ENCODE results near the gene NUP210. TPM values are rescaled to one million over a fixed set of nuclear protein-coding genes. Genes with fewer than 3 reads are reported as not detected.

Gene NUP210
- total and polyA plus RNA-seq, 7 experiments from 2014 or later = 52.6 to 164 (median 138) TPM

DNA sequence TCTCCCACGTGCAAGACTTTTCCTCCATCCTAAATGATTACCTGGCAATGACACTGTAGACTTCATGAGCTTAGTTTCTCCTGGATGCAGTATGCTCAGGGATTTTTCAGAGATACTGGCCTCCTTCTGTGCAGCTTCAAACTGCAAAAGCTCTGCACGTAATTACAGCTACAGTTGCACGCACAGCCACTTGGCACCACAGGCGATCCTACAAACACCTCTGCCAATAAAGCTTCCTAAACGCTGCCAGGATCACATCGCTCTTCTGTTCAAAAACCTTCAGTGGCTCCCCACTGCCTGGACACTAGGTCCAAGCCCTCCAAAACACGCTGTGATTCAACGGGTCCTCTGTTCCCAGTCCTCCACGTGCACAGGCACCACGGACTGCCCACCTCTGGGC lies 49.5 kb downstream of the NUP210 start:
- Mint-ChIP-seq H3K27ac (peak overlapping the region in 3 of 9 donors; percentile 1 to 68 (median 60)), H3K27me3 (no peaks in the 10 kb centered on the region), H3K36me3 (peaks cover 6 to 47% (median 25%) of the 10 kb centered on the region in 5 donors), H3K4me3 (no peak overlapping the region), H3K9me3 (no peaks in the 10 kb centered on the region), H3K4me1 (peaks cover 0 to 8% (median 0%) of the 10 kb centered on the region in 7 donors)
- no peak for ATAC-seq
- ChIA-PET POLR2A (interaction anchor here (0.7 kb wide), 1 partner anchor 101 kb away, joined by 3 read pairs; no protein-coding TSS in a partner anchor), CTCF (interaction anchor here (0.6 to 1.2 kb wide), 3 partner anchors 24 to 1051 kb away, joined by 3 to 4 read pairs (median 3); no protein-coding TSS in a partner anchor)
- Histone ChIP-seq H3K9me3 (ENCODE audit: control insufficient read depth in 2 of 3, low read length in 3 of 3) (no peaks in the 10 kb centered on the region), H3K27me3 (ENCODE audit: control insufficient read depth in 2 of 2, insufficient read depth in 2 of 2, low read length in 2 of 2) (no peaks in the 10 kb centered on the region), H3K4me3 (ENCODE audit: low read length) (no peak overlapping the region), H3K36me3 (ENCODE audit: control insufficient read depth in 2 of 3, insufficient read depth in 3 of 3, low read length in 3 of 3) (peaks cover 20 to 86% (median 29%) of the 10 kb centered on the region in 3 experiments), H3K27ac (ENCODE audit: low read depth, low read length) (no peak overlapping the region), H3K4me1 (ENCODE audit: control insufficient read depth in 2 of 2, insufficient read depth in 2 of 2, low read length in 2 of 2) (no peaks in the 10 kb centered on the region)
- intact Hi-C loops (cut with micrococcal nuclease) = no loop called here
- DNase-seq = no peak

DNA sequence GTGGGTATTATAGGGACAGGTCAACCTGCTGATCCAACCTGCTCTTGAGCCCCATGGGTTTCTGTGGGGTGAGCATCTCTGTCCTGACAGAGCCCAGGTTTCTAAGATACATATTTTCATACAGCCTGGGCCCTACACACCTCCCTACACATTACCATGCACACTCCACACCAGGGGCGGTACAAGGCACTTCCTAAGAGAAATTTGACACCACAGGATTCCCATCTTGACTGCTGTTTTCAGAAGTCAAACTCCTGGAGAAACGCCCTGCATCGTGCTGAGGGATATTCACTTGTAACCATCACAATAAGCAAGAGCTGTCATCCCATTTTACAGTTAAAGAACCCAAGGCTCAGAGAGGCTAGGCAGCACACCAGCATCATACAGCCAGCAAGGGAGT lies 50.1 kb downstream of the NUP210 start:
- Histone ChIP-seq H3K9me3 (ENCODE audit: control insufficient read depth in 2 of 3, low read length in 3 of 3) (no peaks in the 10 kb centered on the region), H3K4me3 (ENCODE audit: low read length) (no peak overlapping the region), H3K27ac (ENCODE audit: low read depth, low read length) (no peak overlapping the region), H3K27me3 (ENCODE audit: control insufficient read depth in 2 of 2, insufficient read depth in 2 of 2, low read length in 2 of 2) (no peaks in the 10 kb centered on the region), H3K36me3 (ENCODE audit: control insufficient read depth in 2 of 3, insufficient read depth in 3 of 3, low read length in 3 of 3) (peaks cover 18 to 86% (median 29%) of the 10 kb centered on the region in 3 experiments), H3K4me1 (ENCODE audit: control insufficient read depth in 2 of 2, insufficient read depth in 2 of 2, low read length in 2 of 2) (no peaks in the 10 kb centered on the region)
- Mint-ChIP-seq H3K36me3 (peaks cover 8 to 46% (median 21%) of the 10 kb centered on the region in 5 donors), H3K4me1 (peaks cover 0 to 8% (median 0%) of the 10 kb centered on the region in 7 donors), H3K27me3 (no peaks in the 10 kb centered on the region), H3K4me3 (no peak overlapping the region), H3K27ac (peak overlapping the region in 3 of 9 donors; percentile 12 to 42 (median 29)), H3K9me3 (no peaks in the 10 kb centered on the region)
- ChIA-PET POLR2A (no interaction called here), CTCF (interaction anchor here (0.6 to 1.2 kb wide), 3 partner anchors 24 to 1051 kb away, joined by 3 to 4 read pairs (median 3); no protein-coding TSS in a partner anchor)
- DNase-seq = no peak
- ATAC-seq = no peak
- intact Hi-C loops (cut with micrococcal nuclease) = no loop called here

DNA sequence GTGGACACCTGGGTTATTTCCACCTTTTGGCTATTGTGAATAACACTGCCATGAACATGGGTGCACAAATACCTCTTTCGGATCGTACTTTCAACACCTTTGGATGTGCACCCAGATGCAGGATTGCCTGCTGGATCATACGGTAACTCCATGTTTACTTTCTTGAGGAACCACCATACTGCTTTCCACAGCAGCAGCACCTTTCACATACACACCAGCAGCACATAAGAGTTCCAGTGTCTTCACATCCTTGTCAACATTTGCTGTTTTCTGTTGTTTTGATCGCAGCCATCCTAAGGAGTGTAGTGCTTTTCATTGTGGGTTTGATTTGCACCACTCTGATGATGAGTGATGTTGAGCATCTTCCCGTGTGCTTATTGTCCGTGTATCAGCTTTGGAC lies 51.3 kb downstream of the NUP210 start:
- Histone ChIP-seq H3K4me1 (ENCODE audit: control insufficient read depth in 2 of 2, insufficient read depth in 2 of 2, low read length in 2 of 2) (no peaks in the 10 kb centered on the region), H3K36me3 (ENCODE audit: control insufficient read depth in 2 of 3, insufficient read depth in 3 of 3, low read length in 3 of 3) (peaks cover 10 to 87% (median 30%) of the 10 kb centered on the region in 3 experiments), H3K27me3 (ENCODE audit: control insufficient read depth in 2 of 2, insufficient read depth in 2 of 2, low read length in 2 of 2) (no peaks in the 10 kb centered on the region), H3K9me3 (ENCODE audit: control insufficient read depth in 2 of 3, low read length in 3 of 3) (no peaks in the 10 kb centered on the region), H3K4me3 (ENCODE audit: low read length) (no peak overlapping the region), H3K27ac (ENCODE audit: low read depth, low read length) (no peak overlapping the region)
- ChIA-PET CTCF (no interaction called here), POLR2A (no interaction called here)
- Mint-ChIP-seq H3K4me1 (peaks cover 0 to 8% (median 3%) of the 10 kb centered on the region in 7 donors), H3K9me3 (no peaks in the 10 kb centered on the region), H3K4me3 (no peak overlapping the region), H3K27ac (peak overlapping the region in 2 of 9 donors; percentile 17), H3K27me3 (no peaks in the 10 kb centered on the region), H3K36me3 (peaks cover 11 to 50% (median 24%) of the 10 kb centered on the region in 5 donors)
- ATAC-seq = no peak
- intact Hi-C loops (cut with micrococcal nuclease) = no loop called here
- DNase-seq = no peak

DNA sequence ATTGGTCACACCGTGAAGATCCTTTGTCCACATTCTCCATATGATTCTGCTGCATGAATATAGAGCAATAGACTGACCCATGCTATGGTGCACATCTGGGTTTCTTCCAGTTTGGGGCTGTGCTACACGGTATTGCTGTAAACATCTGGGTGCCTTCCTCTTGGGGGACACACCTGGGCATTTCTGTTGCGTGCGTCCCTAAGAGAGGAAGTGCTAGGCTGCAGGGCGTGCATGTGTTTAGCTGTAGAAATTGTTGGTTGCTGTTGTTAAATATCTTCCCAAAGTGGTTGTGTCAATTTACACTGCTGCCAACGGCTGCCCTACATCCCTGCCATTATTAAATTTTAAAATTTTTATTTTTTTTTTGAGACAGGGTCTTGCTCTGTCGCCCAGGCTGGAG lies 52.4 kb downstream of the NUP210 start:
- no peaks in the 10 kb centered on the region for H3K27me3 ChIP-seq (ENCODE audit: control insufficient read depth in 2 of 2, insufficient read depth in 2 of 2, low read length in 2 of 2)
- no peaks in the 10 kb centered on the region for H3K9me3 Mint-ChIP-seq
- DNase-seq = no peak
- ChIA-PET POLR2A (no interaction called here), CTCF (no interaction called here)
- no peaks in the 10 kb centered on the region for H3K27me3 Mint-ChIP-seq
- H3K4me1 ChIP-seq (ENCODE audit: control insufficient read depth in 2 of 2, insufficient read depth in 2 of 2, low read length in 2 of 2) = no peaks in the 10 kb centered on the region
- no peak for ATAC-seq
- no peak overlapping the region for H3K27ac ChIP-seq (ENCODE audit: low read depth, low read length)
- H3K9me3 ChIP-seq (ENCODE audit: control insufficient read depth in 2 of 3, low read length in 3 of 3) = no peaks in the 10 kb centered on the region
- peaks cover 6 to 16% (median 12%) of the 10 kb centered on the region in 7 donors for H3K4me1 Mint-ChIP-seq
- peaks cover 13 to 87% (median 29%) of the 10 kb centered on the region in 3 experiments for H3K36me3 ChIP-seq (ENCODE audit: control insufficient read depth in 2 of 3, insufficient read depth in 3 of 3, low read length in 3 of 3)
- peaks cover 14 to 58% (median 35%) of the 10 kb centered on the region in 5 donors for H3K36me3 Mint-ChIP-seq
- intact Hi-C loops (cut with micrococcal nuclease) = no loop called here
- peak overlapping the region in 2 of 9 donors; percentile 43 to 48 for H3K27ac Mint-ChIP-seq
- no peak overlapping the region for H3K4me3 Mint-ChIP-seq
- no peak overlapping the region for H3K4me3 ChIP-seq (ENCODE audit: low read length)

DNA sequence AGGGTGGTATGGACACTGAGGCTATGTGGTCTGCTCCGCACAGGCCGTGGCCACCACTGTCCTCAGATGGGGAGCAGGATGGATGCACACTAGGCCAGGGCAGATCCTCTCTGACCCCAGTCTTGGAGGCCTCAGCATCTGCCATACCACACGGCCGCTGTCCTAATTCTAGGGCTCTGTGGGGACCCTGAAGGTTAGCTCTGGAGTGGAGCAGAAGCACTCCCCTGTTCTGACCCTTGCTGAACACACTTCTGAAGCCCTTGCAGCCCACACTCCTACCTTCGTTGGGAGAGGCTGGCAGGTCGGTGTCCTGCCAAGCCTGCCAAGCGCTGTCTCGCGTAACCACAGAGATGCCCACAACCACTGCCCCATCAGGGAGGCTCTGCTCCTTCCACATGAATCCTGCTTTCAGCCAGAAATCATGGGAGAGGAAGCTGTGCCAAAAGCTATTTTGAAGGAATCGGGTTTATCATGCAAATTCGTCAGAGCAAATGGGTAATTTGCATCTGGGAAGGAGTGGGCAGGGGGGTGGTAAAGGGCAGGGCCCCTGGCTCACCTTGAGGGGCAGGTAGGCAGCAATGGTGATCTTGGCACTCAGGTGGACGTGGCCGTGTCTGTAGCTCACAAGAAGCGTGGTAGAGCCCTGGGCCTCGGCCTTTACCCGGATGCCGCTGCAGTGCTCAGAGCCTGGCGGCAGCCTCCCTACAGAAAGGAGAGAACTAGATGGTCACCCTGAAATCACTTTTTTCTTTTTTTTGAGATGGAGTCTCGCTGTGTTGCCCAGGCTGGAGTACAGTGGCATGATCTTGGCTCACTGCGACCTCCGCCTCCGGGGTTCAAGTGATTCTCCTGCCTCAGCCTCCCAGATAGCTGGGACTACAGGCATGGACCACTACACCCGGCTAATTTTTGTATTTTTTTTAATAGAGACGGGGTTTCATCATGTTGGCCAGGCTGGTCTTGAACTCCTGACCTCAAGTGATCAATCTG lies 54.4 kb downstream of the NUP210 start:
- no peaks in the 10 kb centered on the region for H3K4me1 ChIP-seq (ENCODE audit: control insufficient read depth in 2 of 2, insufficient read depth in 2 of 2, low read length in 2 of 2)
- peaks cover 10 to 87% (median 34%) of the 10 kb centered on the region in 3 experiments for H3K36me3 ChIP-seq (ENCODE audit: control insufficient read depth in 2 of 3, insufficient read depth in 3 of 3, low read length in 3 of 3)
- Mint-ChIP-seq H3K4me3 (no peak overlapping the region), H3K27me3 (no peaks in the 10 kb centered on the region), H3K36me3 (peaks cover 15 to 56% (median 37%) of the 10 kb centered on the region in 5 donors), H3K27ac (peak overlapping the region in 4 of 9 donors; percentile 12 to 82 (median 38)), H3K9me3 (no peaks in the 10 kb centered on the region), H3K4me1 (peaks cover 9 to 18% (median 15%) of the 10 kb centered on the region in 7 donors)
- no peak overlapping the region for H3K4me3 ChIP-seq (ENCODE audit: low read length)
- no peak overlapping the region for H3K27ac ChIP-seq (ENCODE audit: low read depth, low read length)
- ATAC-seq (no peak), DNase-seq (no peak)
- intact Hi-C loops (cut with micrococcal nuclease) = no loop called here
- no peaks in the 10 kb centered on the region for H3K27me3 ChIP-seq (ENCODE audit: control insufficient read depth in 2 of 2, insufficient read depth in 2 of 2, low read length in 2 of 2)
- no peaks in the 10 kb centered on the region for H3K9me3 ChIP-seq (ENCODE audit: control insufficient read depth in 2 of 3, low read length in 3 of 3)
- ChIA-PET CTCF (interaction anchor here (0.6 to 1.0 kb wide), 2 partner anchors 48 to 88 kb away, joined by 3 read pairs; no protein-coding TSS in a partner anchor), POLR2A (interaction anchor here (1.2 to 2.0 kb wide), 2 partner anchors 11 to 12 kb away, joined by 3 to 4 read pairs; no protein-coding TSS in a partner anchor)

DNA sequence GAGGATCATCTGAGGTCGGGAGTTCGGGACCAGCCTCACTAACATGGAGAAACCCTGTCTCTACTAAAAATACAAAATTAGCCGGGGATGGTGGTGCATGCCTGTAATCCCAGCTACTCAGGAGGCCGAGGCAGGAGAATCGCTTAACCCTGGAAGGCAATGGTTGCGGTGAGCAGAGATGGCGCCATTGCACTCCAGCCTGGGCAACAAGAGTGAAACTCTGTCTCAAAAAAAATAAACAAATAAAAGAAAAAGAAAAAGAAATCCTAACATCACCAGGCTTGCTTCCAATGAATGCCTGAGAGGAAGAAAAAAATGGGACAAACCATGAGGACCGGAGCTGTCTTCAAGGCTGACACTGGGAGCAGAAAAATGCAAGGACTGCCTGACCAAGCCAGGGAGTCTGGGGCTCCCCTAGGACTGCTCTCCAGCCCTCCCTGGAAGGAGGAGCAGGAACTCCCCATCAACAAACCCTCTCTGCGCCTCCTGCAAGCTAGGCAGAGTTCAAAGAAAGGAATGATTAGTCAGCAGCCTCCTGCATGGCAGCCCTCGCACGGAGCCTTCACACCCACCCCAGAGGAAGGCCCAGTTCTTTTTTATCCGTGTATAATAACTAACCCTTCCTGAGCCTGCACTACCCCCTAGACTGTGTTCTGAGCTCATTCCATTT lies 55.4 kb downstream of the NUP210 start:
- H3K4me3 Mint-ChIP-seq = no peak overlapping the region
- H3K9me3 ChIP-seq (ENCODE audit: control insufficient read depth in 2 of 3, low read length in 3 of 3) = no peaks in the 10 kb centered on the region
- intact Hi-C loops (cut with micrococcal nuclease) = no loop called here
- no peaks in the 10 kb centered on the region for H3K27me3 Mint-ChIP-seq
- H3K27ac Mint-ChIP-seq = peak overlapping the region in 3 of 9 donors; percentile 55 to 85 (median 77)
- ChIA-PET POLR2A (interaction anchor here (0.6 to 2.0 kb wide), 3 partner anchors 10 to 137 kb away, joined by 3 to 4 read pairs (median 3); no protein-coding TSS in a partner anchor), CTCF (interaction anchor here (0.6 to 1.0 kb wide), 2 partner anchors 49 to 89 kb away, joined by 3 read pairs; no protein-coding TSS in a partner anchor)
- peaks cover 14 to 87% (median 39%) of the 10 kb centered on the region in 3 experiments for H3K36me3 ChIP-seq (ENCODE audit: control insufficient read depth in 2 of 3, insufficient read depth in 3 of 3, low read length in 3 of 3)
- no peaks in the 10 kb centered on the region for H3K27me3 ChIP-seq (ENCODE audit: control insufficient read depth in 2 of 2, insufficient read depth in 2 of 2, low read length in 2 of 2)
- no peaks in the 10 kb centered on the region for H3K4me1 ChIP-seq (ENCODE audit: control insufficient read depth in 2 of 2, insufficient read depth in 2 of 2, low read length in 2 of 2)
- H3K36me3 Mint-ChIP-seq = peaks cover 15 to 57% (median 36%) of the 10 kb centered on the region in 5 donors
- no peak overlapping the region for H3K27ac ChIP-seq (ENCODE audit: low read depth, low read length)
- H3K4me1 Mint-ChIP-seq = peaks cover 9 to 18% (median 15%) of the 10 kb centered on the region in 7 donors
- no peak overlapping the region for H3K4me3 ChIP-seq (ENCODE audit: low read length)
- ATAC-seq (no peak), DNase-seq (no peak)
- H3K9me3 Mint-ChIP-seq = no peaks in the 10 kb centered on the region

Measured in naive thymus-derived CD4-positive, alpha-beta T cell (primary cell).